ENCODE data around the gene S100A9.

The S100A9 gene

DNA sequence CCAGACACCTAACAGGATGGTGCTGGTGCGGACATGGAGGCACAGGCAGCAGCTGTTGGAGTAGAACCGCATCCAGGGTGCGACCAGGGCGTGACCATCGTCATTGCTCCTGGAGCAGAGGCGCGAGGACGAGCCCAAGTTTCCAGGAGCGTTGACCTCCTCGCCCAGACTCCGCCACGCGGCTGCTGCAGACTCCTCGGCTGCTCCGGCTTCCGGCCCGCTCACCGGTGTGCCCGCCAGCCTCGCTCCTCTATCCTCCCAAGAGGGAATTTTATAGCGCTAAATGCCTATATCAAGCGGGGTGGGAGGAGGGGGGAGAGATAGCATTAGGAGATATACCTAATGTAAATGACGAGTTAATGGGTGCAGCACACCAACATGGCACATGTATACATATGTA, 23.1 kb downstream of the S100A9 start:
- Histone ChIP-seq H3K4me1 (ENCODE audit: control insufficient read depth, low read length) (no peaks in the 10 kb centered on the region), H3K27me3 (ENCODE audit: control insufficient read depth, low read length) (peaks cover 10% of the 10 kb centered on the region; the same call in 1 of the 2 replicates)
- TF ChIP-seq, protein P1, sequence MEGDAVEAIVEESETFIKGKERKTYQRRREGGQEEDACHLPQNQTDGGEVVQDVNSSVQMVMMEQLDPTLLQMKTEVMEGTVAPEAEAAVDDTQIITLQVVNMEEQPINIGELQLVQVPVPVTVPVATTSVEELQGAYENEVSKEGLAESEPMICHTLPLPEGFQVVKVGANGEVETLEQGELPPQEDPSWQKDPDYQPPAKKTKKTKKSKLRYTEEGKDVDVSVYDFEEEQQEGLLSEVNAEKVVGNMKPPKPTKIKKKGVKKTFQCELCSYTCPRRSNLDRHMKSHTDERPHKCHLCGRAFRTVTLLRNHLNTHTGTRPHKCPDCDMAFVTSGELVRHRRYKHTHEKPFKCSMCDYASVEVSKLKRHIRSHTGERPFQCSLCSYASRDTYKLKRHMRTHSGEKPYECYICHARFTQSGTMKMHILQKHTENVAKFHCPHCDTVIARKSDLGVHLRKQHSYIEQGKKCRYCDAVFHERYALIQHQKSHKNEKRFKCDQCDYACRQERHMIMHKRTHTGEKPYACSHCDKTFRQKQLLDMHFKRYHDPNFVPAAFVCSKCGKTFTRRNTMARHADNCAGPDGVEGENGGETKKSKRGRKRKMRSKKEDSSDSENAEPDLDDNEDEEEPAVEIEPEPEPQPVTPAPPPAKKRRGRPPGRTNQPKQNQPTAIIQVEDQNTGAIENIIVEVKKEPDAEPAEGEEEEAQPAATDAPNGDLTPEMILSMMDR (IDR thresholded peaks at IDR 0.05; ENCODE audit: low read depth, low read length, poor library complexity, severe bottlenecking): no peak
- no peak for TF ChIP-seq EZH2phosphoT487 (IDR thresholded peaks at IDR 0.05; ENCODE audit: borderline replicate concordance, low read length)

DNA sequence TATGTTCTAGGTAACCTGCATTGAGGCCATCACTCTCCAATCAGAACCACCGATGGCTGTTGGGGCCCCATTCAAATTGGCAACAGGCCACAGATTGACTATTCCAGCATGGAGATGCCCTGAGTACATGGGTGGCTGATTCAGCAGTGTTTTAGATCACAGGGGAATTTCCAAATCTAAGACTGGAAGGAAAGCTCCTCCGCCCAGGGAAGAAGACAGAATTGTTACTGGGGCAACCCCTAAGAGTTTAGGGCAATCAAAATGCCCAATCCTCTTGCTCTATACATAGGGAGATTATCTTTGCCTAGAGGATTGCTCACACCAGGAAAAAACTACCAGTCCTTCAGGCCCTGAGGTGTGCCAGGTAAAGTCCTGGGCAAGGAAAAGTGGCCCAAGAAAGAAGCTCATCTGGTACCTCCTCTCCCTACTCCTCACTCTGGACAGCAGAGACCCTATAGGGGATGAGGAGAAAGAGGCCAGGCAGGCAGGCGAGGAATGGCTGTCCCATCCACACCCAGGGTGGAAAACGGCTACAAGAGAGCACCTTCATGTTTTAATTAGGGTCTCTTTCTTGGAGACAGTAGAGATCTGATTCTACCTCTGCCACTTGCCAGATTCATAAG, 27.4 kb downstream of the S100A9 start:
- Histone ChIP-seq H3K79me2 (ENCODE audit: control insufficient read depth, low read length) (no peaks in the 10 kb centered on the region), H4K20me1 (ENCODE audit: control insufficient read depth, insufficient read depth, low read depth, low read length) (no peaks in the 10 kb centered on the region), H3K36me3 (ENCODE audit: control insufficient read depth, low read length) (no peaks in the 10 kb centered on the region), H3K27ac (ENCODE audit: low read depth, low read length) (no peak overlapping the region), H3K9me2 (replicated peaks; ENCODE audit: control insufficient read depth, low read length) (no peaks in the 10 kb centered on the region), H3K4me3 (ENCODE audit: low read length) (no peak overlapping the region), H3K27me3 (ENCODE audit: control insufficient read depth, low read length) (peaks cover 15% of the 10 kb centered on the region), H3K4me1 (ENCODE audit: control insufficient read depth, low read length) (no peaks in the 10 kb centered on the region), H3F3A (ENCODE audit: control insufficient read depth, insufficient read depth) (no peaks in the 10 kb centered on the region), H3K4me2 (ENCODE audit: low read length) (no peak overlapping the region), H3K9me3 (ENCODE audit: control insufficient read depth, insufficient read depth, low read length) (no peaks in the 10 kb centered on the region)
- TF ChIP-seq, protein P1 (IDR thresholded peaks at IDR 0.05; ENCODE audit: low read depth, low read length, poor library complexity, severe bottlenecking): no peak

More for the DNA sequence above, 23.1 kb downstream of the S100A9 start:
- no peaks in the 10 kb centered on the region for H3K36me3 ChIP-seq (ENCODE audit: control insufficient read depth, low read length)
- H3K4me3 ChIP-seq (ENCODE audit: low read length): no peak overlapping the region
- no peaks in the 10 kb centered on the region for H3K9me3 ChIP-seq (ENCODE audit: control insufficient read depth, insufficient read depth, low read length)
- no peaks in the 10 kb centered on the region for H3K79me2 ChIP-seq (ENCODE audit: control insufficient read depth, low read length)
- no peak overlapping the region for H3K4me2 ChIP-seq (ENCODE audit: low read length)
- no peak overlapping the region for H3K27ac ChIP-seq (ENCODE audit: low read depth, low read length)
- H3F3A ChIP-seq (ENCODE audit: control insufficient read depth, insufficient read depth): no peaks in the 10 kb centered on the region
- no peaks in the 10 kb centered on the region for H4K20me1 ChIP-seq (ENCODE audit: control insufficient read depth, insufficient read depth, low read depth, low read length)
- H3K9me2 ChIP-seq (replicated peaks; ENCODE audit: control insufficient read depth, low read length): no peaks in the 10 kb centered on the region

DNA sequence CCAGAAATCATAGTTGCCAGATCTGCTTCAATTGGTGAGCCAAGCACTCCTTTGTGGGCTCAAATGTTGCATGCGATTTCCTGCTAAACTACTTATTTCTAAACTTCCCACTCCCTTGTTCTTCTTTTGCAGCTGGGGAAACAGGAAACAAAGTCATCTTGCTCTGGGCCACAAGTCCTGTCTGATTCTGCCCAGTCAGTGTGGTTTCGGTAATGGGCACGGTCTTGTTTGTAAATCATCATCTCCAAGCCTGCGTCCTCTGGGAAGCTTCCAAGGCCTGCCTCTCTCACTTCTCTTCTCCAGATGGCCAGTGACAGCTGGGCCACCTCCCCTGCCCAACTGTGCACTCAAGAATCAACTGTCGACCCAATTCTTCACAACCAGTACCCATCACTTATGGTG, 28.8 kb downstream of the S100A9 start:
- Histone ChIP-seq H3K4me2 (ENCODE audit: low read length) (no peak overlapping the region), H3K4me1 (ENCODE audit: control insufficient read depth, low read length) (no peaks in the 10 kb centered on the region), H3K27me3 (ENCODE audit: control insufficient read depth, low read length) (peaks cover 15% of the 10 kb centered on the region), H3K27ac (ENCODE audit: low read depth, low read length) (no peak overlapping the region), H4K20me1 (ENCODE audit: control insufficient read depth, insufficient read depth, low read depth, low read length) (no peaks in the 10 kb centered on the region), H3K9me2 (replicated peaks; ENCODE audit: control insufficient read depth, low read length) (no peaks in the 10 kb centered on the region), H3K9me3 (ENCODE audit: control insufficient read depth, insufficient read depth, low read length) (no peaks in the 10 kb centered on the region), H3F3A (ENCODE audit: control insufficient read depth, insufficient read depth) (no peaks in the 10 kb centered on the region), H3K4me3 (ENCODE audit: low read length) (no peak overlapping the region), H3K36me3 (ENCODE audit: control insufficient read depth, low read length) (no peaks in the 10 kb centered on the region), H3K79me2 (ENCODE audit: control insufficient read depth, low read length) (no peaks in the 10 kb centered on the region)
- no peak for TF ChIP-seq EZH2phosphoT487 (IDR thresholded peaks at IDR 0.05; ENCODE audit: borderline replicate concordance, low read length)
- TF ChIP-seq, protein P1 (IDR thresholded peaks at IDR 0.05; ENCODE audit: low read depth, low read length, poor library complexity, severe bottlenecking): no peak

Measured in DOHH2 (cell line).